Skeletal muscle cell (primary cell): Measurements from ENCODE around the gene AKT1S1.

Experiments
- DNase-seq: peaks from one replicate; pipeline ENCODE4 v3.0.0-alpha.2; 2010; ENCODE audit warnings: low read depth
- H3K4me3 ChIP-seq: 2 replicates; pipeline ENCODE4 v1.5.1; 2011; ENCODE audit warnings: low read depth, mild to moderate bottlenecking, control low read depth, low read length, moderate library complexity

AKT1S1 gene

GRCh38 chr19:49908480-49909420, 31.6 kb upstream of the AKT1S1 start:
- no peak for DNase-seq
- no peak overlapping the region for H3K4me3 ChIP-seq

GRCh38 chr19:49907745-49908446, 30.7 kb upstream of the AKT1S1 start:
- H3K4me3 ChIP-seq, result no peak overlapping the region
- no peak for DNase-seq

- H3K4me3 ChIP-seq, result no peak overlapping the region
- DNase-seq, result no peak
Observed at GRCh38 chr19:49906879-49907564, 29.9 kb upstream of the AKT1S1 start.

DNA sequence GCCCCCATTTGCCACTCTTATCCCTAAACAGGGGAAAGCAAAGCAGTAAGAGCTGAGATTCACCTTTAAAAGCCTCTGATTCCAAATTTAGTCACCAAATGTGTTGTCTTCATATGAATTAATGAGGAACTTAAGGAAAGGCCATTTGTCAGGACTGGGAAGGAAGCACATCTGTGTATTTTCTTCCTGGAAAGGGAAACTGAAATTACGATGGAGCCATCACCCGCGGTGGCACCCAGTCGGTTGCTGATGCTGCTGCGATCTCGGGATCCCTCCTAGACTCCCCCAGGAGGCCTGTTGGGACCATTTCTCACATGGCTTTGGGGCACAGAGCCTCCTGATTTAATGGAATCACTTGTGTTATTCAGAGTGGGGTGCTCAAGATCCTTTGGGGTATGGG, 27.0 kb upstream of the AKT1S1 start:
- DNase-seq, result no peak
- H3K4me3 ChIP-seq, result no peak overlapping the region

GRCh38 chr19:49896863-49897621, 19.9 kb upstream of the AKT1S1 start, which contains the start of gene IL4I1:
TSS of gene IL4I1 (minus strand) at chr19:49896887. CDS start at chr19:49896160, 727 bp downstream.
- H3K4me3 ChIP-seq, result no peak within 1 kb of the TSS
- no peak for DNase-seq

DNA sequence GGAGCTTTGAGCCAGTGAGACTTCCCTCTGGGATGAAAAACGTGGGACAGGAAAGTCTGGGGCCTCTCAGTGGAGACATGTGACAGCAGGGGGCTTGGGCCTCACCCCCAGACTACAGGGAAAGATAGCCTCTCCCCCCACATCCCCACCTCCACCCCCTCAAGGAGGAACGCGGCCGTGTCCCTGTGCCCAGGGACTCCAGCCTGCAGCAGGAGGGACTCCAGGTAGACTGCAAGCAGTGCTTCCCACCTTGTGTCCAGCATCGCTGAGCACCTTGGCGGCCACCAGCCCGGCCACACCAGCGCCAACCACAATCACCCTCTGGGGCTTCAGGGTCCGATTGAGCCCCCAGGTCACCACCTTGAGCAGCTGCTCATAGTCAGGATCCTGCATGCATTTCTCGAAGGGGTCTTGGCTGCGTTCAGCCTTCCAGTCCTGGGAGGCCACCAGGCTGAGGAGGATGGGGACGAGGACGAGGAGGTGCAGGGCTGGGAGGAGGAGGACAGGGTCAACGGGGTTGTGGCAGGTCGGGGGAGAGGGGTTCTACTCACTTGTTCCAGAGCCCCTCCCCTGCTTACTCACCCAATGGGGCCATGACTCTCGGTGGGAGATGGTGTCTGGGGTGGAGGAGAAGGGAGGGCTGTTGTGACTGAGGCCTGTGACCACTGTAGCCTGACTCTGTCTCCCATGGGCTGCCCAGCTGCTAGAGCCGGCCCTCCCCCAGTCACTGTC, 18.6 kb upstream of the AKT1S1 start:
- no peak overlapping the region for H3K4me3 ChIP-seq
- DNase-seq, result no peak

GRCh38 chr19:49894879-49895565, 17.9 kb upstream of the AKT1S1 start:
- H3K4me3 ChIP-seq, result no peak overlapping the region

DNA sequence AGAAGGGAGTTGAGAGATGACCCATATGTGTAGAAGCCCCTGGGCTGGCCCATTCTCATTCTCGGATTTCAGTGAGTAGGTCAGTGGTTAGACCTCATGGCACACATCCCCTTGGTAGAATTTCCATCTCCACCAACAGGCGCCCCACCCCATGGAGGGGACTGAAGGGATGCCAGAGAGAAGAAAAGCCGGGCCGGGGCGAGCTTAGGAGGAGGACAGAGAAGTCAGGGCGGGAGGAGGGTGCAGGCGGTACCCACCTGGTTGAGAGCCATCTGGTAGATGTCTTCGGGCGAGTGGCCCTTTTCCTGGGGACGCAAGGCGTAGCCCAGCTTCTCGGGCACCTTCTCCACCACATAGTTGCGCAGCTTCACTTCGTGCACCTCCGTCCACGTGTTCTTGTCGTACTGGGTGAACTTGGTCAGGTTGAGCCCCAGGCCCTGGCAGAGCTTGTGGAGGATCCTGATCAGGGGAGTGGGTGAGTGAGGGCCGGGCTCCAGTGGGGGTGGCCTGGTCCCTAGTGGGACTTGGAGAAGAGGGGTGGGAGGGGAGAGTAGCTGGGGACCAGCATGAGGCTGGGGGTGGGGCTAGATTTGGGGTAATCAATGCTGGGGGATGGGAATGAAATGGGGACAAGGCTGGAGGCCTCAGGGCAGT, 17.0 kb upstream of the AKT1S1 start:
- H3K4me3 ChIP-seq, result no peak overlapping the region
- DNase-seq, result no peak

More at GRCh38 chr19:49894879-49895565, 17.9 kb upstream of the AKT1S1 start:
- DNase-seq, result no peak

DNA sequence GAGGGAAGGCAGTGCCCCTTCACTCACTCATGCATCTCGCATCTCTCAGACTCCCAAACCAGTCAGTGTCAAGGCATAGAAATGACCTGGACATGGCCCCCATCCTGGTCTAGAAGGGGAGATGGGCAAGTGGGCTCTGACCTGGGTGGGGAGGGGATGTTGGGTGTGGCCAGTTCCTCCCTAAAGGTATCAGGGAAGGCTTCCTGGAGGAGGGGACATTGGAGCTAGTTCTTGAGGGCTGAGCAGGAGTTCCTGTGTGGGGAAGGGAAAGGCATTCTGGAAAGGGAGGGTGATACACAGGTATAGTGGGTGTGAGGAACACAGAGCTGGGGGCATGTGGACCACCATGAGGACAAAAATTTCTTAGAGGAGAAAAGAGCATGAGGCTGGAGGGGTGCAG, 15.6 kb upstream of the AKT1S1 start:
- H3K4me3 ChIP-seq, result no peak overlapping the region
- no peak for DNase-seq

GRCh38 chr19:49891393-49891792, 14.2 kb upstream of the AKT1S1 start:
- no peak overlapping the region for H3K4me3 ChIP-seq
- DNase-seq, result no peak

DNA sequence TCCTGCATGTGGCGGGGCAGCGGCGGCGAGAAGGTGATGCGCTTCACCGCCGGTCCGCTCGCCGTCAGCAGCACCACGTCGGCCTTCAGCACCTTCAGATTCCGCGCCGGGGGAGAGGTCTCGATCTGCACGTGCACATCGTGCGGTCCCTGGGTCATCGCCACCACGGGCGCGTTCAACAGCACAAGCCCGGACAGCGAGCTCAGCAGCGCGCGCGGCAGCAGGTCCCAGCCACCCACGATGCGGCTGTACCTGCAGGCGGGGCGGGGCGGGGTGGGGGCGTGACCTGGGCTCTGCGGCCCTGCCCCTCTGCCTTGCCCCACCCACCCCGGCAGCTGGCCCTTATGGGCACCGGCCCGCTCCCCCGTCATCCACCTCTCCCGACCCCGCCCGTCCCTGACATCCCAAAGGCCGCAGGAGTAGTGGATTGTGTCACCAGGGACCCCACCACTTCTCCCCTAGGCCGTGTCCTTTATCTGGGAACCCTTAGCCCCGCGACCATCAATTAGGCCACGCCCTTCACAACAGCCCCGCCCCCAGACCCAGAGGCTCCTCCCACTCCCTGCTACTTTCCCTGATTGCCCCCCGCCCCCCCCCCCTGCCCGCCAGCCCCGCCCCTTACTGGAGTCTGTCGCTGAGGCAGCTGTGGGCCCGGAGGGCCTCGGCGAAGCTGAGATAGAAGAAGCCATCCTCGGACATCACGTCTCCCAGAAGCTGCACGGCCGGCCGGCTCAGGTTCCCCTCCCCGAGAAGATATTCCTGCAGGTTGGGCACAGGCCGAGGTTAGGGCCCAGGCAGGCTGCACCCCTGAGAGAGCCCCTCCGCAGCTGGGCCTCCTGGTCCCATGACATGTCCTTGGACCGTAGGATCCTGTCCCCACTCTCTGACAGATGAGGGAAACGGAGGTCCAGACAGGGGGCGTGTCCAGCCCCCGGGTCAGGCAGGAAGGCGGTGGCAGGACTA, 13.5 kb upstream of the AKT1S1 start:
- H3K4me3 ChIP-seq, result peak overlapping the region; percentile 29
- DNase-seq, result no peak

GRCh38 chr19:49889687-49890348, 12.7 kb upstream of the AKT1S1 start:
- H3K4me3 ChIP-seq, result peak overlapping the region; percentile 29
- peak; percentile 24 for DNase-seq

GRCh38 chr19:49889038-49889686, 12.0 kb upstream of the AKT1S1 start:
- no peak for DNase-seq
- H3K4me3 ChIP-seq, result no peak overlapping the region

GRCh38 chr19:49888510-49888824, 11.3 kb upstream of the AKT1S1 start:
- DNase-seq, result no peak
- no peak overlapping the region for H3K4me3 ChIP-seq

GRCh38 chr19:49887665-49888509, 10.7 kb upstream of the AKT1S1 start:
- H3K4me3 ChIP-seq, result no peak overlapping the region
- no peak for DNase-seq
